ENCODE data around the gene ARHGDIA.
A peak's percentile ranks its signal among the peaks of the same experiment; 100 is the strongest.

Gene ARHGDIA

GRCh38 chr17:81858967-81859905, 11.9 kb downstream of the ARHGDIA start:
- Histone ChIP-seq H3K9ac (ENCODE audit: insufficient read length) (peak overlapping the region; percentile 84), H3K9me3 (ENCODE audit: low read depth, low read length) (no peaks in the 10 kb centered on the region), H3K4me3 (peak overlapping the region; percentile 85), H3K27ac (no peak overlapping the region), H3K36me3 (ENCODE audit: insufficient read depth, low read length) (peaks cover 51% of the 10 kb centered on the region)
- TF ChIP-seq POLR2AphosphoS5 (IDR thresholded peaks at IDR 0.05; ENCODE audit: borderline replicate concordance, low read depth, low read length) (no peak), EZH2 (IDR thresholded peaks at IDR 0.05) (no peak), FOXP2 (optimal IDR thresholded peaks at IDR 0.05; ENCODE audit: control extremely low read depth, extremely low read length, insufficient read depth) (no peak)
- DNase-seq (ENCODE audit: low read depth, low spot score), result no peak

- Histone ChIP-seq H3K4me3 (peak overlapping the region; percentile 85; the same call in 1 of the 2 replicates), H3K9me3 (ENCODE audit: low read depth, low read length) (no peaks in the 10 kb centered on the region), H3K27ac (no peak overlapping the region), H3K9ac (ENCODE audit: insufficient read length) (peak overlapping the region; percentile 84), H3K36me3 (ENCODE audit: insufficient read depth, low read length) (peaks cover 60% of the 10 kb centered on the region)
- DNase-seq (ENCODE audit: low read depth, low spot score), result no peak
- TF ChIP-seq EZH2 (IDR thresholded peaks at IDR 0.05) (no peak), FOXP2 (optimal IDR thresholded peaks at IDR 0.05; ENCODE audit: control extremely low read depth, extremely low read length, insufficient read depth) (no peak), POLR2AphosphoS5 (IDR thresholded peaks at IDR 0.05; ENCODE audit: borderline replicate concordance, low read depth, low read length) (no peak)
Observed at GRCh38 chr17:81858170-81858966, 12.8 kb downstream of the ARHGDIA start.

GRCh38 chr17:81854974-81855774, 16.0 kb downstream of the ARHGDIA start:
- no peak overlapping the region for H3K9ac ChIP-seq (ENCODE audit: insufficient read length)
- no peak overlapping the region for H3K4me3 ChIP-seq
- peaks cover 77% of the 10 kb centered on the region for H3K36me3 ChIP-seq (ENCODE audit: insufficient read depth, low read length)
- DNase-seq (ENCODE audit: low read depth, low spot score), result no peak
- no peaks in the 10 kb centered on the region for H3K9me3 ChIP-seq (ENCODE audit: low read depth, low read length)
- TF ChIP-seq FOXP2 (optimal IDR thresholded peaks at IDR 0.05; ENCODE audit: control extremely low read depth, extremely low read length, insufficient read depth), result no peak
- no peak for TF ChIP-seq EZH2 (IDR thresholded peaks at IDR 0.05)
- TF ChIP-seq POLR2AphosphoS5 (IDR thresholded peaks at IDR 0.05; ENCODE audit: borderline replicate concordance, low read depth, low read length), result no peak
- no peak overlapping the region for H3K27ac ChIP-seq

- Histone ChIP-seq H3K4me3 (no peak overlapping the region), H3K27ac (no peak overlapping the region), H3K9me3 (ENCODE audit: low read depth, low read length) (no peaks in the 10 kb centered on the region), H3K36me3 (ENCODE audit: insufficient read depth, low read length) (peaks cover 63% of the 10 kb centered on the region), H3K9ac (ENCODE audit: insufficient read length) (no peak overlapping the region)
- no peak for DNase-seq (ENCODE audit: low read depth, low spot score)
- no peak for TF ChIP-seq FOXP2 (optimal IDR thresholded peaks at IDR 0.05; ENCODE audit: control extremely low read depth, extremely low read length, insufficient read depth)
- TF ChIP-seq POLR2AphosphoS5 (IDR thresholded peaks at IDR 0.05; ENCODE audit: borderline replicate concordance, low read depth, low read length), result no peak
- TF ChIP-seq EZH2 (IDR thresholded peaks at IDR 0.05), result no peak
Observed at GRCh38 chr17:81852237-81852636, 18.9 kb downstream of the ARHGDIA start.

GRCh38 chr17:81851423-81851822, 19.7 kb downstream of the ARHGDIA start:
- Histone ChIP-seq H3K27ac (no peak overlapping the region), H3K4me3 (no peak overlapping the region), H3K9ac (ENCODE audit: insufficient read length) (no peak overlapping the region), H3K9me3 (ENCODE audit: low read depth, low read length) (no peaks in the 10 kb centered on the region), H3K36me3 (ENCODE audit: insufficient read depth, low read length) (peaks cover 65% of the 10 kb centered on the region)
- no peak for DNase-seq (ENCODE audit: low read depth, low spot score)
- TF ChIP-seq POLR2AphosphoS5 (IDR thresholded peaks at IDR 0.05; ENCODE audit: borderline replicate concordance, low read depth, low read length) (no peak), FOXP2 (optimal IDR thresholded peaks at IDR 0.05; ENCODE audit: control extremely low read depth, extremely low read length, insufficient read depth) (no peak), EZH2 (IDR thresholded peaks at IDR 0.05) (no peak)

GRCh38 chr17:81849457-81849856, 21.7 kb downstream of the ARHGDIA start:
- peaks cover 68% of the 10 kb centered on the region for H3K36me3 ChIP-seq (ENCODE audit: insufficient read depth, low read length)
- no peak for TF ChIP-seq POLR2AphosphoS5 (IDR thresholded peaks at IDR 0.05; ENCODE audit: borderline replicate concordance, low read depth, low read length)
- TF ChIP-seq EZH2 (IDR thresholded peaks at IDR 0.05), result no peak
- TF ChIP-seq FOXP2 (optimal IDR thresholded peaks at IDR 0.05; ENCODE audit: control extremely low read depth, extremely low read length, insufficient read depth), result no peak
- H3K27ac ChIP-seq, result no peak overlapping the region

GRCh38 chr17:81846743-81847689, 24.1 kb downstream of the ARHGDIA start:
- H3K4me3 ChIP-seq, result no peak overlapping the region
- no peak overlapping the region for H3K27ac ChIP-seq
- no peak overlapping the region for H3K9ac ChIP-seq (ENCODE audit: insufficient read length)
- TF ChIP-seq FOXP2 (optimal IDR thresholded peaks at IDR 0.05; ENCODE audit: control extremely low read depth, extremely low read length, insufficient read depth), result no peak
- TF ChIP-seq EZH2 (IDR thresholded peaks at IDR 0.05), result no peak
- DNase-seq (ENCODE audit: low read depth, low spot score), result no peak
- peaks cover 55% of the 10 kb centered on the region for H3K36me3 ChIP-seq (ENCODE audit: insufficient read depth, low read length)
- H3K9me3 ChIP-seq (ENCODE audit: low read depth, low read length), result no peaks in the 10 kb centered on the region

More at GRCh38 chr17:81849457-81849856, 21.7 kb downstream of the ARHGDIA start:
- no peak for DNase-seq (ENCODE audit: low read depth, low spot score)
- no peak overlapping the region for H3K9ac ChIP-seq (ENCODE audit: insufficient read length)
- no peak overlapping the region for H3K4me3 ChIP-seq
- H3K9me3 ChIP-seq (ENCODE audit: low read depth, low read length), result no peaks in the 10 kb centered on the region
